SW 1271 (cell line): ENCODE data around the gene MUSTN1.

Experiments
- DNase-seq, 2 experiments: peaks; one replicate each; lab custom pipeline; 2025; lab: John Stamatoyannopoulos, UW

Gene MUSTN1

GRCh38 chr3:52851348-52851747 lies 16.5 kb upstream of the MUSTN1 start:
- DNase-seq = peak; percentile 10 to 35

- no peak for DNase-seq
These were observed 14.8 kb upstream of the MUSTN1 start for GRCh38 chr3:52849656-52850055.

- no peak for DNase-seq
These were observed 13.8 kb upstream of the MUSTN1 start for GRCh38 chr3:52848617-52849016.

- no peak for DNase-seq
These were observed 12.9 kb upstream of the MUSTN1 start for GRCh38 chr3:52847726-52848125.

GRCh38 chr3:52847241-52847640 lies 12.4 kb upstream of the MUSTN1 start:
- no peak for DNase-seq

- no peak for DNase-seq
These were observed 11.7 kb upstream of the MUSTN1 start for GRCh38 chr3:52846432-52846965.

GRCh38 chr3:52845691-52846431 lies 11.0 kb upstream of the MUSTN1 start:
- no peak for DNase-seq

GRCh38 chr3:52845157-52845556 lies 10.3 kb upstream of the MUSTN1 start:
- no peak for DNase-seq

- no peak for DNase-seq
These were observed 9.6 kb upstream of the MUSTN1 start for GRCh38 chr3:52844290-52844975.

- no peak for DNase-seq
These were observed 9.1 kb upstream of the MUSTN1 start for GRCh38 chr3:52843881-52844280.

- no peak for DNase-seq
These were observed 8.5 kb upstream of the MUSTN1 start for GRCh38 chr3:52843108-52843865.

- no peak for DNase-seq
These were observed 7.6 kb upstream of the MUSTN1 start for GRCh38 chr3:52842424-52842823.

GRCh38 chr3:52841981-52842340 lies 7.1 kb upstream of the MUSTN1 start:
- no peak for DNase-seq

GRCh38 chr3:52841211-52841980 lies 6.6 kb upstream of the MUSTN1 start:
- no peak for DNase-seq

GRCh38 chr3:52839892-52840545 lies 5.2 kb upstream of the MUSTN1 start:
- no peak for DNase-seq

- no peak for DNase-seq
These were observed 4.4 kb upstream of the MUSTN1 start for GRCh38 chr3:52839268-52839575.

GRCh38 chr3:52838561-52839267 lies 3.9 kb upstream of the MUSTN1 start:
- DNase-seq = no peak

- no peak for DNase-seq
These were observed 2.2 kb upstream of the MUSTN1 start for GRCh38 chr3:52836986-52837385.

- no peak for DNase-seq
These were observed 1.6 kb upstream of the MUSTN1 start for GRCh38 chr3:52836471-52836845.

GRCh38 chr3:52835766-52836470 lies 1.1 kb upstream of the MUSTN1 start:
- DNase-seq = no peak
